Keratinocyte (primary cell): ENCODE data around the gene CAPN14.

Experiments used
- CTCF ChIP-seq, 3 experiments: IDR thresholded peaks in 1 of 3; conservative IDR thresholded peaks in 1 of 3; optimal IDR thresholded peaks in 1 of 3; 2 replicates in 2 of 3; 3 replicates in 1 of 3; pipeline versions ENCODE3 to v1.5.1; 2011; ENCODE audit warnings: low read length in 3 of 3, mild to moderate bottlenecking in 3 of 3, moderate library complexity in 2 of 3, control low read depth in 1 of 3, inconsistent platforms in 1 of 3; ENCODE audit not compliant: insufficient read depth in 2 of 3; ENCODE audit errors: extremely low read depth in 1 of 3
- EZH2 ChIP-seq: IDR thresholded peaks from one replicate; pipeline ENCODE4 v1.6.1; 2012; ENCODE audit warnings: inconsistent platforms, mild to moderate bottlenecking, low read length, moderate library complexity

GRCh38 chr2:31259075-31259474 lies 41.8 kb upstream of the CAPN14 start:
- no peak for TF ChIP-seq EZH2
- no peak for TF ChIP-seq CTCF (optimal IDR thresholded peaks at IDR 0.05 in 1 of 3, IDR thresholded peaks at IDR 0.05 in 1 of 3, conservative IDR thresholded peaks at IDR 0.05 in 1 of 3; ENCODE audit: extremely low read depth in 1 of 3, insufficient read depth in 2 of 3, low read length in 3 of 3)
